GM11168 (cell line): ENCODE data around the gene HCN2.

Source experiments
- in situ Hi-C: fragments of 300-500 bp; cut with MboI; formaldehyde crosslinking; loops from one replicate; pipeline ENCODE4 v1.12.0; 2022; ENCODE audit warnings: low sequenced_read_pairs; ENCODE audit not compliant: unreplicated experiment

HCN2 gene

GRCh38 chr19:648305-648704 is 58.6 kb downstream of the HCN2 start:
- in situ Hi-C loops, result no loop called here

GRCh38 chr19:648904-649801 is 59.5 kb downstream of the HCN2 start:
- in situ Hi-C loops, result no loop called here

GRCh38 chr19:650121-650520 is 60.4 kb downstream of the HCN2 start:
- in situ Hi-C loops, result no loop called here

GRCh38 chr19:651114-651818 is 61.6 kb downstream of the HCN2 start:
- in situ Hi-C loops, result no loop called here

- in situ Hi-C loops, result no loop called here
These were observed 62.3 kb downstream of the HCN2 start for GRCh38 chr19:651991-652390.

- in situ Hi-C loops, result no loop called here
These were observed 63.0 kb downstream of the HCN2 start for GRCh38 chr19:652467-653389.

- in situ Hi-C loops, result no loop called here
These were observed 63.7 kb downstream of the HCN2 start for GRCh38 chr19:653425-653824.

GRCh38 chr19:655691-656090 is 66.0 kb downstream of the HCN2 start:
- in situ Hi-C loops, result no loop called here

GRCh38 chr19:656751-657559 is 67.3 kb downstream of the HCN2 start:
- in situ Hi-C loops, result no loop called here

GRCh38 chr19:657611-658010 is 67.9 kb downstream of the HCN2 start:
- in situ Hi-C loops, result no loop called here

- in situ Hi-C loops, result no loop called here
These were observed 68.6 kb downstream of the HCN2 start for GRCh38 chr19:658059-658839.

- in situ Hi-C loops, result no loop called here
These were observed 69.5 kb downstream of the HCN2 start for GRCh38 chr19:658916-659839.

- in situ Hi-C loops, result no loop called here
These were observed 71.2 kb downstream of the HCN2 start for GRCh38 chr19:660793-661426.

- in situ Hi-C loops, result no loop called here
These were observed 71.9 kb downstream of the HCN2 start for GRCh38 chr19:661427-662196.

GRCh38 chr19:662207-662961 is 72.7 kb downstream of the HCN2 start:
- in situ Hi-C loops, result no loop called here
